SK-N-SH treated with all-trans-retinoic acid at 6 μM for 48 hours (cell line): ENCODE data around the gene SLC35A1.

Source experiments
- ATAC-seq: fragments of 200-7000 bp; cut with Tn5 transposase; 3 replicates; pipeline ENCODE4 v1.9.1; 2020; ENCODE audit warnings: mild to moderate bottlenecking, moderate library complexity
- ARNTL ChIP-seq: fragments of 450-650 bp; formaldehyde crosslinking; IDR thresholded peaks from 2 replicates; pipeline ENCODE4 v1.5.0; 2020; ENCODE audit warnings: low read depth, mild to moderate bottlenecking, moderate library complexity, borderline replicate concordance
- BACH2 ChIP-seq: fragments of 250-450 bp; sonication (Bioruptor Pico); IDR thresholded peaks from 2 replicates; pipeline ENCODE4 v1.9.0; 2021; ENCODE audit warnings: mild to moderate bottlenecking, borderline replicate concordance
- CREB5 ChIP-seq: fragments of 250-450 bp; sonication (Bioruptor Pico); IDR thresholded peaks from 2 replicates; pipeline ENCODE4 v1.5.1; 2020; ENCODE audit warnings: low read depth, mild to moderate bottlenecking, moderate library complexity
- CSDC2 ChIP-seq: fragments of 250-450 bp; sonication (Bioruptor Pico); IDR thresholded peaks from 2 replicates; pipeline ENCODE4 v1.5.0; 2020; ENCODE audit warnings: mild to moderate bottlenecking, moderate library complexity
- CSRNP3 ChIP-seq: fragments of 250-450 bp; sonication (Bioruptor Pico); IDR thresholded peaks from 2 replicates; pipeline ENCODE4 v1.5.1; 2021; ENCODE audit warnings: mild to moderate bottlenecking, moderate library complexity
- ESRRG ChIP-seq: fragments of 250-450 bp; sonication (Bioruptor Pico); IDR thresholded peaks from 2 replicates; pipeline ENCODE4 v1.6.1; 2021; ENCODE audit warnings: mild to moderate bottlenecking
- GLIS3 ChIP-seq: fragments of 250-450 bp; sonication (Bioruptor Pico); IDR thresholded peaks from 2 replicates; pipeline ENCODE4 v1.5.0; 2020; ENCODE audit warnings: mild to moderate bottlenecking, moderate library complexity
- ISL1 ChIP-seq: fragments of 250-450 bp; sonication (Bioruptor Pico); IDR thresholded peaks from 2 replicates; pipeline ENCODE4 v2.1.2; 2022; ENCODE audit warnings: mild to moderate bottlenecking, moderate library complexity
- OSR1 ChIP-seq: fragments of 250-450 bp; sonication (Bioruptor Pico); IDR thresholded peaks from 2 replicates; pipeline ENCODE4 v1.8.0; 2022; ENCODE audit warnings: moderate library complexity, mild to moderate bottlenecking, inconsistent platforms
- PATZ1 ChIP-seq: fragments of 250-450 bp; sonication (Bioruptor Pico); IDR thresholded peaks from 2 replicates; pipeline ENCODE4 v1.8.0; 2020; ENCODE audit warnings: mild to moderate bottlenecking, moderate library complexity, borderline replicate concordance
- POU6F1 ChIP-seq: fragments of 250-450 bp; sonication (Bioruptor Pico); IDR thresholded peaks from 2 replicates; pipeline ENCODE4 v1.8.0; 2021; ENCODE audit warnings: low read depth, mild to moderate bottlenecking, moderate library complexity, borderline replicate concordance
- PPARA ChIP-seq: fragments of 250-450 bp; sonication (Bioruptor Pico); IDR thresholded peaks from 2 replicates; pipeline ENCODE4 v1.5.0; 2020; ENCODE audit warnings: mild to moderate bottlenecking, borderline replicate concordance
- RARB ChIP-seq: fragments of 250-450 bp; sonication (Bioruptor Pico); IDR thresholded peaks from 2 replicates; pipeline ENCODE4 v1.8.0; 2021; ENCODE audit warnings: mild to moderate bottlenecking, moderate library complexity
- SNAI2 ChIP-seq: fragments of 250-450 bp; sonication (Bioruptor Pico); IDR thresholded peaks from 2 replicates; pipeline ENCODE4 v1.5.0; 2020; ENCODE audit warnings: mild to moderate bottlenecking, moderate library complexity
- TCF4 ChIP-seq: fragments of 250-450 bp; sonication (Bioruptor Pico); IDR thresholded peaks from 2 replicates; pipeline ENCODE4 v1.8.0; 2021; ENCODE audit warnings: mild to moderate bottlenecking, moderate library complexity, borderline replicate concordance
- TOX ChIP-seq: fragments of 250-450 bp; sonication (Bioruptor Pico); IDR thresholded peaks from 2 replicates; pipeline ENCODE4 v1.8.0; 2021; ENCODE audit warnings: mild to moderate bottlenecking, moderate library complexity, borderline replicate concordance
- TSHZ2 ChIP-seq: fragments of 250-450 bp; sonication (Bioruptor Pico); IDR thresholded peaks from 2 replicates; pipeline ENCODE4 v1.5.0; 2020; ENCODE audit warnings: mild to moderate bottlenecking, moderate library complexity
- ZC3H10 ChIP-seq: fragments of 250-450 bp; sonication (Bioruptor Pico); IDR thresholded peaks from 2 replicates; pipeline ENCODE4 v1.5.1; 2021; ENCODE audit warnings: mild to moderate bottlenecking, moderate library complexity
- ZFP3 ChIP-seq: fragments of 250-450 bp; sonication (Bioruptor Pico); IDR thresholded peaks from 2 replicates; pipeline ENCODE4 v1.5.0; 2020; ENCODE audit warnings: mild to moderate bottlenecking, moderate library complexity
- ZFP30 ChIP-seq: fragments of 450-650 bp; formaldehyde crosslinking; IDR thresholded peaks from 2 replicates; pipeline ENCODE4 v1.5.0; 2022; ENCODE audit warnings: mild to moderate bottlenecking, moderate library complexity
- ZNF565 ChIP-seq: fragments of 450-650 bp; formaldehyde crosslinking; conservative IDR thresholded peaks from 2 replicates; pipeline ENCODE4 v1.5.0; 2020; ENCODE audit warnings: low read depth, mild to moderate bottlenecking, moderate library complexity
- ZNF70 ChIP-seq: fragments of 450-650 bp; formaldehyde crosslinking; IDR thresholded peaks from 2 replicates; pipeline ENCODE4 v1.5.0; 2020; ENCODE audit warnings: mild to moderate bottlenecking, moderate library complexity
- ZNF8 ChIP-seq: fragments of 450-650 bp; formaldehyde crosslinking; IDR thresholded peaks from 2 replicates; pipeline ENCODE4 v1.5.0; 2020; ENCODE audit warnings: mild to moderate bottlenecking, moderate library complexity

SLC35A1 gene

GRCh38 chr6:87518453-87518852 is 45.7 kb downstream of the SLC35A1 start:
- TF ChIP-seq PATZ1 (CRISPR knock-in tag) (no peak), ZNF70 (CRISPR knock-in tag) (no peak), TSHZ2 (CRISPR knock-in tag) (no peak), RARB (CRISPR knock-in tag) (no peak), ISL1 (CRISPR knock-in tag) (no peak), OSR1 (no peak), ESRRG (CRISPR knock-in tag) (no peak), CREB5 (CRISPR knock-in tag) (no peak), ZC3H10 (CRISPR knock-in tag) (no peak), ZFP3 (CRISPR knock-in tag) (no peak), GLIS3 (CRISPR knock-in tag) (no peak), TOX (CRISPR knock-in tag) (no peak), ZNF565 (CRISPR knock-in tag) (no peak), ZFP30 (no peak), BACH2 (CRISPR knock-in tag) (no peak), ARNTL (CRISPR knock-in tag) (no peak), POU6F1 (CRISPR knock-in tag) (no peak), CSDC2 (no peak), SNAI2 (no peak), PPARA (CRISPR knock-in tag) (no peak)

GRCh38 chr6:87522686-87523085 is 49.9 kb downstream of the SLC35A1 start:
- TF ChIP-seq BACH2 (CRISPR knock-in tag), result no peak
- no peak for TF ChIP-seq ZNF565 (CRISPR knock-in tag)
- TF ChIP-seq ZNF70 (CRISPR knock-in tag), result no peak
- TF ChIP-seq CREB5 (CRISPR knock-in tag), result no peak
- no peak for TF ChIP-seq TCF4 (CRISPR knock-in tag)
- TF ChIP-seq ZFP30, result no peak
- no peak for TF ChIP-seq CSDC2
- TF ChIP-seq ESRRG (CRISPR knock-in tag), result no peak
- TF ChIP-seq ZC3H10 (CRISPR knock-in tag), result no peak
- TF ChIP-seq OSR1, result no peak
- ATAC-seq, result no peak

More at GRCh38 chr6:87518453-87518852, 45.7 kb downstream of the SLC35A1 start:
- ATAC-seq, result no peak

GRCh38 chr6:87529221-87529620 is 56.4 kb downstream of the SLC35A1 start:
- no peak for ATAC-seq
- TF ChIP-seq ZNF70 (CRISPR knock-in tag) (no peak), GLIS3 (CRISPR knock-in tag) (no peak), ZNF565 (CRISPR knock-in tag) (no peak), PPARA (CRISPR knock-in tag) (no peak), CSRNP3 (CRISPR knock-in tag) (no peak), BACH2 (CRISPR knock-in tag) (no peak), ZFP30 (no peak), TOX (CRISPR knock-in tag) (no peak), RARB (CRISPR knock-in tag) (no peak), CSDC2 (no peak), TCF4 (CRISPR knock-in tag) (no peak), ZNF8 (CRISPR knock-in tag) (no peak), ZFP3 (CRISPR knock-in tag) (no peak), ARNTL (CRISPR knock-in tag) (no peak), PATZ1 (CRISPR knock-in tag) (no peak)
